H1 (cell line): ENCODE measurements around the gene EPN3. TPM values are rescaled to one million over a fixed set of nuclear protein-coding genes. Genes with fewer than 3 reads are reported as not detected.

Experiments used
- CTCF ChIA-PET: fragments of 300-600 bp; sonication (Branson Sonifier 250); formaldehyde crosslinking; loops from one replicate; lab custom pipeline; 2021; ENCODE audit not compliant: partially characterized antibody; lab: Charles Lee
- POLR2A ChIA-PET: fragments of 300-600 bp; sonication (Branson Sonifier 250); formaldehyde crosslinking; loops from one replicate; lab custom pipeline; 2021; ENCODE audit warnings: inconsistent platforms; ENCODE audit not compliant: partially characterized antibody; lab: Charles Lee
- DNase-seq, 2 experiments: peaks; one replicate each; pipeline versions ENCODE4 v3.0.0 to v3.0.0-alpha.2; 2010 to 2022; ENCODE audit warnings: low spot score in 2 of 2, low read depth in 1 of 2, mixed read lengths in 1 of 2
- FAIRE-seq: peaks from 2 replicates; lab custom pipeline; 2011; peaks lifted over from hg19 to GRCh38; lab: Jason Lieb, UNC
- H2AFZ ChIP-seq: 2 replicates; pipeline ENCODE4 v1.8.1; 2012; ENCODE audit warnings: low read length, inconsistent platforms
- H2AK5ac ChIP-seq: 2 replicates; pipeline ENCODE4 v1.6.1; 2013; ENCODE audit warnings: low read depth, low read length
- H2BK120ac ChIP-seq: replicated peaks from 2 replicates; pipeline ENCODE3; 2013; ENCODE audit warnings: low read depth, low read length, inconsistent platforms
- H2BK12ac ChIP-seq: 2 replicates; pipeline ENCODE4 v1.6.1; 2013; ENCODE audit warnings: low read depth, low read length
- H2BK15ac ChIP-seq: 2 replicates; pipeline ENCODE4 v1.6.1; 2013; ENCODE audit warnings: low read length
- H2BK20ac ChIP-seq: 2 replicates; pipeline ENCODE4 v1.6.1; 2013; ENCODE audit warnings: low read length
- H2BK5ac ChIP-seq: 2 replicates; pipeline ENCODE4 v1.6.1; 2013; ENCODE audit warnings: low read depth, low read length
- H3K14ac ChIP-seq: 2 replicates; pipeline ENCODE4 v1.6.1; 2013; ENCODE audit warnings: inconsistent platforms; ENCODE audit not compliant: insufficient read length
- H3K18ac ChIP-seq: 2 replicates; pipeline ENCODE4 v1.6.1; 2013; ENCODE audit warnings: low read length; ENCODE audit errors: extremely low read depth
- H3K23ac ChIP-seq: 2 replicates; pipeline ENCODE4 v1.6.1; 2013; ENCODE audit warnings: inconsistent platforms; ENCODE audit not compliant: insufficient read length
- H3K23me2 ChIP-seq: 2 replicates; pipeline ENCODE4 v1.6.1; 2013; ENCODE audit warnings: low read depth, low read length
- H3K27ac ChIP-seq: 2 replicates; pipeline ENCODE4 v1.6.1; 2011; ENCODE audit warnings: low read depth, low read length, inconsistent platforms
- H3K27me3 ChIP-seq, 4 experiments: replicated peaks in 1 of 4; 1 replicate in 1 of 4; 2 replicates in 3 of 4; pipeline versions ENCODE4 v1.6.1 to v1.8.1; 2011 to 2013; ENCODE audit warnings: low read length in 3 of 4, mild to moderate bottlenecking in 3 of 4, inconsistent platforms in 2 of 4, mixed read lengths in 2 of 4, moderate library complexity in 1 of 4; ENCODE audit not compliant: control insufficient read depth in 3 of 4, insufficient read depth in 3 of 4; ENCODE audit errors: extremely low read depth in 1 of 4
- H3K36me3 ChIP-seq, 4 experiments: 2 replicates each; pipeline versions ENCODE4 v1.6.1 to v1.8.1; 2011 to 2013; ENCODE audit warnings: mild to moderate bottlenecking in 4 of 4, low read length in 3 of 4, moderate library complexity in 2 of 4, control low read depth in 1 of 4, inconsistent platforms in 1 of 4; ENCODE audit not compliant: insufficient read depth in 4 of 4, control insufficient read depth in 2 of 4
- H3K4ac ChIP-seq: replicated peaks from 2 replicates; pipeline ENCODE3; 2013; ENCODE audit warnings: low read length, low read depth, mixed read lengths, inconsistent platforms; ENCODE audit not compliant: insufficient read length
- H3K4me1 ChIP-seq, 4 experiments: replicated peaks in 1 of 4; 1 replicate in 1 of 4; 2 replicates in 3 of 4; pipeline versions ENCODE4 v1.6.1 to v1.8.1; 2011 to 2013; ENCODE audit warnings: low read length in 3 of 4, inconsistent platforms in 2 of 4, mixed read lengths in 1 of 4; ENCODE audit not compliant: insufficient read depth in 4 of 4, control insufficient read depth in 3 of 4
- H3K4me2 ChIP-seq, 2 experiments: 2 replicates each; pipeline versions ENCODE4 v1.6.1 to v1.8.1; 2011 to 2013; ENCODE audit warnings: low read depth in 2 of 2, low read length in 2 of 2, control low read depth in 1 of 2, inconsistent platforms in 1 of 2, mild to moderate bottlenecking in 1 of 2; ENCODE audit not compliant: insufficient read depth in 1 of 2
- H3K4me3 ChIP-seq, 4 experiments: fragments of 200-600, 300-600 bp in 1 of 4; sonication (generic), shearing (Covaris generic), sonication (Bioruptor Twin) in 1 of 4; 2 replicates each; pipeline versions ENCODE4 v1.5.1 to v1.8.1; 2011 to 2016; ENCODE audit warnings: low read length in 4 of 4, low read depth in 3 of 4, control low read depth in 2 of 4, inconsistent platforms in 2 of 4, mild to moderate bottlenecking in 2 of 4, mixed read lengths in 1 of 4, moderate library complexity in 1 of 4; ENCODE audit not compliant: insufficient read depth in 2 of 4; ENCODE audit errors: extremely low read depth in 1 of 4
- H3K56ac ChIP-seq: replicated peaks from 2 replicates; pipeline ENCODE3; 2013; ENCODE audit warnings: low read depth, mild to moderate bottlenecking, mixed read lengths, low read length, inconsistent platforms; ENCODE audit not compliant: insufficient read length
- H3K79me1 ChIP-seq: 2 replicates; pipeline ENCODE4 v1.6.1; 2013; ENCODE audit warnings: low read depth, low read length, control low read depth
- H3K79me2 ChIP-seq, 2 experiments: 2 replicates each; pipeline versions ENCODE4 v1.6.1 to v1.8.1; 2012 to 2013; ENCODE audit warnings: low read length in 2 of 2, mild to moderate bottlenecking in 2 of 2, inconsistent platforms in 1 of 2; ENCODE audit not compliant: insufficient read depth in 2 of 2, control insufficient read depth in 1 of 2
- H3K9ac ChIP-seq, 4 experiments: replicated peaks in 1 of 4; 1 replicate in 1 of 4; 2 replicates in 3 of 4; pipeline versions ENCODE4 v1.6.1 to v1.8.1; 2011 to 2013; ENCODE audit warnings: low read depth in 3 of 4, low read length in 3 of 4, control low read depth in 2 of 4, mild to moderate bottlenecking in 2 of 4, moderate library complexity in 2 of 4, inconsistent platforms in 1 of 4; ENCODE audit errors: extremely low read depth in 1 of 4
- H3K9me3 ChIP-seq, 2 experiments: 2 replicates each; pipeline versions ENCODE4 v1.6.1 to v1.8.1; 2012 to 2013; ENCODE audit warnings: mild to moderate bottlenecking in 2 of 2, moderate library complexity in 2 of 2, control low read depth in 1 of 2, inconsistent platforms in 1 of 2, low read depth in 1 of 2, low read length in 1 of 2, mixed read lengths in 1 of 2; ENCODE audit not compliant: insufficient read depth in 2 of 2
- H4K20me1 ChIP-seq, 2 experiments: replicated peaks in 1 of 2; 2 replicates each; pipeline versions ENCODE3 to v1.8.1; 2011 to 2013; ENCODE audit warnings: inconsistent platforms in 2 of 2, low read length in 2 of 2, mild to moderate bottlenecking in 1 of 2; ENCODE audit not compliant: insufficient read depth in 2 of 2, control insufficient read depth in 1 of 2
- H4K5ac ChIP-seq: 2 replicates; pipeline ENCODE4 v1.6.1; 2013; ENCODE audit warnings: low read length, low read depth, mixed read lengths, inconsistent platforms; ENCODE audit not compliant: insufficient read length
- H4K8ac ChIP-seq: 2 replicates; pipeline ENCODE4 v1.8.0; 2013; ENCODE audit warnings: mild to moderate bottlenecking, moderate library complexity, low read length, inconsistent platforms; ENCODE audit not compliant: insufficient read depth; ENCODE audit errors: extremely low read depth
- H4K91ac ChIP-seq: replicated peaks from 2 replicates; pipeline ENCODE3; 2013; ENCODE audit warnings: low read length, mixed read lengths, inconsistent platforms; ENCODE audit not compliant: insufficient read length
- CTCF ChIP-seq, 3 experiments: IDR thresholded peaks; 1 replicate in 2 of 3; 2 replicates in 1 of 3; pipeline versions ENCODE4 v1.5.1 to v1.6.1; 2011; ENCODE audit warnings: low read length in 3 of 3, mild to moderate bottlenecking in 3 of 3, inconsistent platforms in 2 of 3, low read depth in 1 of 3, moderate library complexity in 1 of 3; ENCODE audit not compliant: insufficient read depth in 1 of 3; ENCODE audit errors: control extremely low read depth in 1 of 3
- EGR1 ChIP-seq: IDR thresholded peaks from 2 replicates; pipeline ENCODE4 v1.6.1; 2011; ENCODE audit warnings: low read depth, low read length, borderline replicate concordance
- KDM4A ChIP-seq: IDR thresholded peaks from one replicate; pipeline ENCODE4 v1.7.1; 2012; ENCODE audit warnings: low read depth, mild to moderate bottlenecking, moderate library complexity, low read length, inconsistent platforms; ENCODE audit not compliant: severe bottlenecking
- WGBS, 2 experiments: shearing (Covaris generic) in 1 of 2; methylation state at CpG; one replicate each; pipeline versions ENCODE4 v1.1.6 to v1.1.7; 2013 to 2015; ENCODE audit warnings: low lambda C conversion rate in 2 of 2, mixed read lengths in 2 of 2, inconsistent platforms in 1 of 2, low coverage in 1 of 2, missing lambda C conversion rate in 1 of 2; ENCODE audit not compliant: insufficient replicate concordance in 2 of 2, insufficient coverage in 1 of 2, insufficient read length in 1 of 2; ENCODE audit errors: extremely low coverage in 1 of 2, missing lambda C conversion rate in 1 of 2; 5-methylcytosine and 5-hydroxymethylcytosine counted together
- polyA plus RNA-seq, 7 experiments: library from polyadenylated mRNA; depleted of rRNA in 3 of 7; stranded (reverse) in 5 of 7; unstranded in 2 of 7; fragments of >200 nt in 5 of 7; fragments of 200-250 nt in 2 of 7; gene quantifications; 1 replicate in 5 of 7; 2 replicates in 1 of 7; 4 replicates in 1 of 7; pipeline versions ENCODE4 v1.2.1 to v1.2.3, GENCODE V29; 2011 to 2013; ENCODE audit warnings: missing spikeins in 2 of 7, mixed read lengths in 2 of 7
- total RNA-seq: library from RNA; stranded (reverse); fragmentation: NEBNext Ultra II Directional; extraction: Animal tissue kit (Norgen Biotek cat#: 25700); gene quantifications from 2 replicates; pipeline ENCODE4 v1.2.1, GENCODE V29; 2021

The EPN3 gene
- total and polyA plus RNA-seq, 2 of the 8 experiments (the other 6 are each of a cell fraction or from before 2014, with no cell fraction given), result 6.7 to 7.9 TPM

DNA sequence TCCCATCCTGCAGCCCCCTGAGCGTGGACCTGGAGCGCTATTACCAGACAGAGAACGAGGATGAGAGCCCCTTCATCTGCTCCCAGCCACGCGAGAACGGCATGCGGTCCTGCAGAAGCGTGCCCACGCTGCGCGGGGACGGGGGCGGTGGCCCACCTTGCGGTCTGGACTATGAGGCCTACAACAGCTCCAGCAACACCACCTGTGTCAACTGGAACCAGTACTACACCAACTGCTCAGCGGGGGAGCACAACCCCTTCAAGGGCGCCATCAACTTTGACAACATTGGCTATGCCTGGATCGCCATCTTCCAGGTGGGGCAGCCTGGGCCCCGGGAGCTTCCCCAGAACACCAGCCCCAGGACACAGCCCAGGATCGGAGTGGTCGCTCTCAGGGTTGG, 40.0 kb downstream of the EPN3 start:
- Histone ChIP-seq H2AK5ac (no peak overlapping the region), H3K4me2 (no peak overlapping the region), H3K27me3 (no peaks in the 10 kb centered on the region), H2BK5ac (no peak overlapping the region), H3K23ac (no peak overlapping the region), H3K23me2 (0 out of 2 replicates have a peak, but pooled peaks cover 3% of the 10 kb centered on the region), H4K5ac (no peak overlapping the region), H3K4me1 (peaks cover 0 to 9% (median 6%) of the 10 kb centered on the region in 4 experiments; a peak in 4 of 7 replicates), H3K36me3 (peaks cover 0 to 3% (median 0%) of the 10 kb centered on the region in 4 experiments; a peak in 1 of 8 replicates), H3K56ac (no peak overlapping the region), H3K14ac (no peak overlapping the region), H2AFZ (no peak overlapping the region), H3K9me3 (no peaks in the 10 kb centered on the region), H4K91ac (no peak overlapping the region), H3K79me1 (no peaks in the 10 kb centered on the region), H3K18ac (no peak overlapping the region), H3K4ac (no peak overlapping the region), H2BK15ac (no peak overlapping the region), H2BK20ac (no peak overlapping the region), H2BK120ac (no peak overlapping the region), H3K79me2 (no peaks in the 10 kb centered on the region), H2BK12ac (no peak overlapping the region), H4K20me1 (peaks cover 2 to 7% of the 10 kb centered on the region in 2 experiments), H3K9ac (no peak overlapping the region), H3K27ac (no peak overlapping the region), H4K8ac (no peak overlapping the region; the same call in 1 of the 2 replicates), H3K4me3 (no peak overlapping the region)
- CTCF ChIA-PET, result interaction anchor here (1.7 to 5.0 kb wide), 4 partner anchors 15 to 50 kb away, joined by 5 to 45 read pairs (median 10); no protein-coding TSS in a partner anchor
- FAIRE-seq (no peak), DNase-seq (no peak)
- 97% methylated on average over 20 of the region's 20 CpGs; no CpG with 5 or more reads in 1 of the 2 experiments for WGBS, 2 experiments
- POLR2A ChIA-PET, result no interaction called here
- TF ChIP-seq KDM4A (no peak), CTCF (IDR thresholded peaks at IDR 0.05; ENCODE audit: control extremely low read depth in 1 of 3, insufficient read depth in 1 of 3, low read depth in 1 of 3, low read length in 3 of 3) (no peak), EGR1 (no peak)
